Right lobe of liver (tissue), 4 donors: ENCODE measurements around the gene SMPD2.

Experiments
- CTCF ChIP-seq, 4 donors: fragments of 200-600 bp in 3 of 4; fragments of 450-650 bp in 1 of 4; IDR thresholded peaks; one replicate each; pipeline versions ENCODE4 v1.5.1 to v1.8.0; 2016 to 2022; ENCODE audit warnings: antibody characterized with exemption in 4 of 4, mild to moderate bottlenecking in 2 of 4
- POLR2A ChIP-seq: fragments of 450-650 bp; IDR thresholded peaks from one replicate; pipeline ENCODE4 v1.6.1; 2017; ENCODE audit warnings: antibody characterized with exemption, mild to moderate bottlenecking
- donor health status: DM: no; HTN: no; CAD: no.
- donor health status: DM: no; HTN: no; CAD: no.
- donor health status: DM: no; HTN: yes; CAD: no.

GRCh38 chr6:109477725-109478124 is 37.2 kb downstream of the SMPD2 start:
- TF ChIP-seq POLR2A (no peak), CTCF (IDR thresholded peaks at IDR 0.05) (no peak)
